H1 (cell line): ENCODE results near the gene SLC35F1. TPM values are rescaled to one million over a fixed set of nuclear protein-coding genes. Genes with fewer than 3 reads are reported as not detected.

Source experiments
- CTCF ChIA-PET: fragments of 300-600 bp; sonication (Branson Sonifier 250); formaldehyde crosslinking; loops from one replicate; lab custom pipeline; 2021; ENCODE audit not compliant: partially characterized antibody; lab: Charles Lee
- POLR2A ChIA-PET: fragments of 300-600 bp; sonication (Branson Sonifier 250); formaldehyde crosslinking; loops from one replicate; lab custom pipeline; 2021; ENCODE audit warnings: inconsistent platforms; ENCODE audit not compliant: partially characterized antibody; lab: Charles Lee
- DNase-seq, 2 experiments: peaks; one replicate each; pipeline versions ENCODE4 v3.0.0 to v3.0.0-alpha.2; 2010 to 2022; ENCODE audit warnings: low spot score in 2 of 2, low read depth in 1 of 2, mixed read lengths in 1 of 2
- FAIRE-seq: peaks from 2 replicates; lab custom pipeline; 2011; peaks lifted over from hg19 to GRCh38; lab: Jason Lieb, UNC
- H2AFZ ChIP-seq: 2 replicates; pipeline ENCODE4 v1.8.1; 2012; ENCODE audit warnings: low read length, inconsistent platforms
- H2AK5ac ChIP-seq: 2 replicates; pipeline ENCODE4 v1.6.1; 2013; ENCODE audit warnings: low read depth, low read length
- H2BK120ac ChIP-seq: replicated peaks from 2 replicates; pipeline ENCODE3; 2013; ENCODE audit warnings: low read depth, low read length, inconsistent platforms
- H2BK12ac ChIP-seq: 2 replicates; pipeline ENCODE4 v1.6.1; 2013; ENCODE audit warnings: low read depth, low read length
- H2BK15ac ChIP-seq: 2 replicates; pipeline ENCODE4 v1.6.1; 2013; ENCODE audit warnings: low read length
- H2BK20ac ChIP-seq: 2 replicates; pipeline ENCODE4 v1.6.1; 2013; ENCODE audit warnings: low read length
- H2BK5ac ChIP-seq: 2 replicates; pipeline ENCODE4 v1.6.1; 2013; ENCODE audit warnings: low read depth, low read length
- H3K14ac ChIP-seq: 2 replicates; pipeline ENCODE4 v1.6.1; 2013; ENCODE audit warnings: inconsistent platforms; ENCODE audit not compliant: insufficient read length
- H3K18ac ChIP-seq: 2 replicates; pipeline ENCODE4 v1.6.1; 2013; ENCODE audit warnings: low read length; ENCODE audit errors: extremely low read depth
- H3K23ac ChIP-seq: 2 replicates; pipeline ENCODE4 v1.6.1; 2013; ENCODE audit warnings: inconsistent platforms; ENCODE audit not compliant: insufficient read length
- H3K23me2 ChIP-seq: 2 replicates; pipeline ENCODE4 v1.6.1; 2013; ENCODE audit warnings: low read depth, low read length
- H3K27ac ChIP-seq: 2 replicates; pipeline ENCODE4 v1.6.1; 2011; ENCODE audit warnings: low read depth, low read length, inconsistent platforms
- H3K27me3 ChIP-seq, 4 experiments: replicated peaks in 1 of 4; 1 replicate in 1 of 4; 2 replicates in 3 of 4; pipeline versions ENCODE4 v1.6.1 to v1.8.1; 2011 to 2013; ENCODE audit warnings: low read length in 3 of 4, mild to moderate bottlenecking in 3 of 4, inconsistent platforms in 2 of 4, mixed read lengths in 2 of 4, moderate library complexity in 1 of 4; ENCODE audit not compliant: control insufficient read depth in 3 of 4, insufficient read depth in 3 of 4; ENCODE audit errors: extremely low read depth in 1 of 4
- H3K36me3 ChIP-seq, 4 experiments: 2 replicates each; pipeline versions ENCODE4 v1.6.1 to v1.8.1; 2011 to 2013; ENCODE audit warnings: mild to moderate bottlenecking in 4 of 4, low read length in 3 of 4, moderate library complexity in 2 of 4, control low read depth in 1 of 4, inconsistent platforms in 1 of 4; ENCODE audit not compliant: insufficient read depth in 4 of 4, control insufficient read depth in 2 of 4
- H3K4ac ChIP-seq: replicated peaks from 2 replicates; pipeline ENCODE3; 2013; ENCODE audit warnings: low read length, low read depth, mixed read lengths, inconsistent platforms; ENCODE audit not compliant: insufficient read length
- H3K4me1 ChIP-seq, 4 experiments: replicated peaks in 1 of 4; 1 replicate in 1 of 4; 2 replicates in 3 of 4; pipeline versions ENCODE4 v1.6.1 to v1.8.1; 2011 to 2013; ENCODE audit warnings: low read length in 3 of 4, inconsistent platforms in 2 of 4, mixed read lengths in 1 of 4; ENCODE audit not compliant: insufficient read depth in 4 of 4, control insufficient read depth in 3 of 4
- H3K4me2 ChIP-seq, 2 experiments: 2 replicates each; pipeline versions ENCODE4 v1.6.1 to v1.8.1; 2011 to 2013; ENCODE audit warnings: low read depth in 2 of 2, low read length in 2 of 2, control low read depth in 1 of 2, inconsistent platforms in 1 of 2, mild to moderate bottlenecking in 1 of 2; ENCODE audit not compliant: insufficient read depth in 1 of 2
- H3K4me3 ChIP-seq, 4 experiments: fragments of 200-600, 300-600 bp in 1 of 4; sonication (generic), shearing (Covaris generic), sonication (Bioruptor Twin) in 1 of 4; 2 replicates each; pipeline versions ENCODE4 v1.5.1 to v1.8.1; 2011 to 2016; ENCODE audit warnings: low read length in 4 of 4, low read depth in 3 of 4, control low read depth in 2 of 4, inconsistent platforms in 2 of 4, mild to moderate bottlenecking in 2 of 4, mixed read lengths in 1 of 4, moderate library complexity in 1 of 4; ENCODE audit not compliant: insufficient read depth in 2 of 4; ENCODE audit errors: extremely low read depth in 1 of 4
- H3K56ac ChIP-seq: replicated peaks from 2 replicates; pipeline ENCODE3; 2013; ENCODE audit warnings: low read depth, mild to moderate bottlenecking, mixed read lengths, low read length, inconsistent platforms; ENCODE audit not compliant: insufficient read length
- H3K79me1 ChIP-seq: 2 replicates; pipeline ENCODE4 v1.6.1; 2013; ENCODE audit warnings: low read depth, low read length, control low read depth
- H3K79me2 ChIP-seq, 2 experiments: 2 replicates each; pipeline versions ENCODE4 v1.6.1 to v1.8.1; 2012 to 2013; ENCODE audit warnings: low read length in 2 of 2, mild to moderate bottlenecking in 2 of 2, inconsistent platforms in 1 of 2; ENCODE audit not compliant: insufficient read depth in 2 of 2, control insufficient read depth in 1 of 2
- H3K9ac ChIP-seq, 4 experiments: replicated peaks in 1 of 4; 1 replicate in 1 of 4; 2 replicates in 3 of 4; pipeline versions ENCODE4 v1.6.1 to v1.8.1; 2011 to 2013; ENCODE audit warnings: low read depth in 3 of 4, low read length in 3 of 4, control low read depth in 2 of 4, mild to moderate bottlenecking in 2 of 4, moderate library complexity in 2 of 4, inconsistent platforms in 1 of 4; ENCODE audit errors: extremely low read depth in 1 of 4
- H3K9me3 ChIP-seq, 2 experiments: 2 replicates each; pipeline versions ENCODE4 v1.6.1 to v1.8.1; 2012 to 2013; ENCODE audit warnings: mild to moderate bottlenecking in 2 of 2, moderate library complexity in 2 of 2, control low read depth in 1 of 2, inconsistent platforms in 1 of 2, low read depth in 1 of 2, low read length in 1 of 2, mixed read lengths in 1 of 2; ENCODE audit not compliant: insufficient read depth in 2 of 2
- H4K20me1 ChIP-seq, 2 experiments: replicated peaks in 1 of 2; 2 replicates each; pipeline versions ENCODE3 to v1.8.1; 2011 to 2013; ENCODE audit warnings: inconsistent platforms in 2 of 2, low read length in 2 of 2, mild to moderate bottlenecking in 1 of 2; ENCODE audit not compliant: insufficient read depth in 2 of 2, control insufficient read depth in 1 of 2
- H4K5ac ChIP-seq: 2 replicates; pipeline ENCODE4 v1.6.1; 2013; ENCODE audit warnings: low read length, low read depth, mixed read lengths, inconsistent platforms; ENCODE audit not compliant: insufficient read length
- H4K8ac ChIP-seq: 2 replicates; pipeline ENCODE4 v1.8.0; 2013; ENCODE audit warnings: mild to moderate bottlenecking, moderate library complexity, low read length, inconsistent platforms; ENCODE audit not compliant: insufficient read depth; ENCODE audit errors: extremely low read depth
- H4K91ac ChIP-seq: replicated peaks from 2 replicates; pipeline ENCODE3; 2013; ENCODE audit warnings: low read length, mixed read lengths, inconsistent platforms; ENCODE audit not compliant: insufficient read length
- CBX8 ChIP-seq: fragments of 300-800, 300-1000 bp; sonication (generic); IDR thresholded peaks from 2 replicates; pipeline ENCODE4 v1.7.1; 2016; ENCODE audit warnings: low read depth, low read length, borderline replicate concordance
- EP300 ChIP-seq, 2 experiments: IDR thresholded peaks; 1 replicate in 1 of 2; 2 replicates in 1 of 2; pipeline ENCODE4 v1.6.1; 2011 to 2012; ENCODE audit warnings: low read depth in 2 of 2, low read length in 2 of 2, mild to moderate bottlenecking in 2 of 2, borderline replicate concordance in 1 of 2, inconsistent platforms in 1 of 2, moderate library complexity in 1 of 2
- EZH2 ChIP-seq: fragments of 200-600 bp; sonication (generic); IDR thresholded peaks from 2 replicates; pipeline ENCODE4 v1.7.1; 2012; ENCODE audit warnings: low read depth, mild to moderate bottlenecking, moderate library complexity, low read length, inconsistent platforms; ENCODE audit not compliant: severe bottlenecking
- HDAC6 ChIP-seq: IDR thresholded peaks from one replicate; pipeline ENCODE4 v1.7.1; 2012; ENCODE audit warnings: low read depth, mild to moderate bottlenecking, inconsistent platforms, low read length, moderate library complexity
- MAX ChIP-seq: IDR thresholded peaks from 2 replicates; pipeline ENCODE4 v1.6.1; 2012; ENCODE audit warnings: inconsistent platforms
- polyA plus RNA-seq, 7 experiments: library from polyadenylated mRNA; depleted of rRNA in 3 of 7; stranded (reverse) in 5 of 7; unstranded in 2 of 7; fragments of >200 nt in 5 of 7; fragments of 200-250 nt in 2 of 7; gene quantifications; 1 replicate in 5 of 7; 2 replicates in 1 of 7; 4 replicates in 1 of 7; pipeline versions ENCODE4 v1.2.1 to v1.2.3, GENCODE V29; 2011 to 2013; ENCODE audit warnings: missing spikeins in 2 of 7, mixed read lengths in 2 of 7
- total RNA-seq: library from RNA; stranded (reverse); fragmentation: NEBNext Ultra II Directional; extraction: Animal tissue kit (Norgen Biotek cat#: 25700); gene quantifications from 2 replicates; pipeline ENCODE4 v1.2.1, GENCODE V29; 2021

SLC35F1 gene
- total and polyA plus RNA-seq, 2 of the 8 experiments (the other 6 are each of a cell fraction or from before 2014, with no cell fraction given) = 7.0 to 10.0 TPM

GRCh38 chr6:117971637-117972036 is 64.6 kb downstream of the SLC35F1 start:
- Histone ChIP-seq H3K14ac (no peak overlapping the region), H3K36me3 (no peaks in the 10 kb centered on the region; a peak in 2 of 8 replicates), H2BK15ac (no peak overlapping the region), H2BK120ac (no peak overlapping the region), H3K4me2 (no peak overlapping the region), H2BK5ac (no peak overlapping the region), H4K8ac (no peak overlapping the region), H3K4me1 (no peaks in the 10 kb centered on the region), H3K27ac (no peak overlapping the region), H4K20me1 (no peaks in the 10 kb centered on the region), H3K4ac (no peak overlapping the region), H3K56ac (no peak overlapping the region), H2AK5ac (no peak overlapping the region), H3K9ac (no peak overlapping the region), H3K23ac (no peak overlapping the region), H3K79me1 (no peaks in the 10 kb centered on the region), H3K9me3 (peaks cover 13 to 17% of the 10 kb centered on the region in 2 experiments), H4K91ac (no peak overlapping the region), H4K5ac (no peak overlapping the region), H2AFZ (no peak overlapping the region), H3K23me2 (no peaks in the 10 kb centered on the region), H3K18ac (no peak overlapping the region), H3K79me2 (no peaks in the 10 kb centered on the region), H3K27me3 (no peaks in the 10 kb centered on the region), H3K4me3 (no peak overlapping the region), H2BK12ac (no peak overlapping the region), H2BK20ac (no peak overlapping the region)
- ChIA-PET POLR2A (no interaction called here), CTCF (no interaction called here)
- DNase-seq = no peak
- FAIRE-seq = no peak
- TF ChIP-seq CBX8 = no peak
- no peak for TF ChIP-seq EZH2
- TF ChIP-seq MAX = no peak
- TF ChIP-seq EP300 (IDR thresholded peaks at IDR 0.05; ENCODE audit: borderline replicate concordance in 1 of 2, low read depth in 2 of 2, low read length in 2 of 2) = no peak
- TF ChIP-seq HDAC6 = no peak
